Lower leg skin (tissue), 3 donors: ENCODE data around the gene SSR1.
"Not testable (repeated sequence)": the region's sequence is repeated elsewhere in the genome, so short reads cannot be mapped to it uniquely, and the experiment has no call there.

Experiments
- CTCF ChIP-seq, 3 donors: fragments of 450-650 bp; IDR thresholded peaks; one replicate each; pipeline ENCODE4 v1.5.1; 2016; ENCODE audit warnings: antibody characterized with exemption in 3 of 3, mild to moderate bottlenecking in 3 of 3, moderate library complexity in 2 of 3
- POLR2A ChIP-seq, 2 donors: fragments of 450-650 bp; IDR thresholded peaks; one replicate each; pipeline ENCODE4 v1.6.1; 2016 to 2017; ENCODE audit warnings: antibody characterized with exemption in 2 of 2, mild to moderate bottlenecking in 1 of 2, moderate library complexity in 1 of 2

- not testable (repeated sequence) for TF ChIP-seq CTCF, POLR2A (IDR thresholded peaks at IDR 0.05)
Measured at GRCh38 chr6:7265385-7265726, 47.6 kb downstream of the SSR1 start.
